Activated effector memory CD4-positive, alpha-beta T cell treated with anti-CD3 and anti-CD28 coated beads, Interleukin-2, amount 50 U/mL, for 16 hours (primary cell): ENCODE results near the gene ATP5ME.

Experiments used
- DNase-seq: peaks from one replicate; pipeline ENCODE4 v3.0.0-alpha.2; 2020

ATP5ME gene

DNA sequence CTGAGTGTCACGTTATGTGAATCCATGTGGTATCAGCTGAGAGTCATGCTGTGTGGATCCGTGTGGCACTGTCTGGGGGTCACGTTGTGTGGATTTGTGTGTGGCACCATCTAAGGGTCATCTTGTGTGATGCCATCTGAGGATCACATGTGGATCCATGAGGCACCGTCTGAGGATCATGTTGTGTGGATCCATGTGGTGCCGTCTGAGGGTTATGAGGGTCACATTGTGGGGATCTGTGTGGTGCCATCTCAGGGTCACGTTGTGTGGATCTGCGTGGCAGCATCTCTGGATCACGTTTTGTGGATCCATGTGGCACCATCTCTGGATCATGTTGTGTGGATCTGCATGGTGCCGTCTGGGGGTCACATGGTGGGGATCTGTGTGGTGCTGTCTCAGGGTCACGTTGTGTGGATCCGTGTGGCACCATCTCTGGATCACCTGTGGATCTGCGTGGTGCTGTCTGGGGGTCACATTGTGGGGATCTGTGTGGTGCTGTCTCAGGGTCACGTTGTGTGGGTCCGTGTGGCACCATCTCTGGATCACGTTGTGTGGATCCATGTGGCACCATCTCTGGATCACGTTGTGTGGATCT is 41.8 kb downstream of the ATP5ME start:
- peak; percentile 43 for DNase-seq

DNA sequence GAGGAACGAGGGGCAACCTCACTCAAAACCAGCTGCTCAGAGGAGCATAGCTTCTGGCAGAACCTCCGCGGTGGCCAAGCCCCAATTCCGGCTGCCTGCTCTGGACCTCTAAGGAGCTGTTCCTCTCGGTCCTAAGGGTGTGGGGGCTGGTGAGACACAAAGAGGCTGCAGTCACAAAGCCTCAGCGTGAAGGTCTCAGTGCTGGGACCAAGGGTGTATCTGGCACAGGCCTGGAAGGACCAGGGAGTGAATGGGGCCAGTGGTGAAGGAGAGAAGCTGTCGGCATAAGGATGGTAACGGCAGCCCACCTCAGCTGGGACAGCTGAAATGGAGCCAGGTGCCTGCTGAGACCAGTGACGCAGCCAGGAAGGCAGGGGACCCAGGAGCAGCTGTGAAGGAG is 43.4 kb downstream of the ATP5ME start:
- DNase-seq = peak; percentile 54

DNA sequence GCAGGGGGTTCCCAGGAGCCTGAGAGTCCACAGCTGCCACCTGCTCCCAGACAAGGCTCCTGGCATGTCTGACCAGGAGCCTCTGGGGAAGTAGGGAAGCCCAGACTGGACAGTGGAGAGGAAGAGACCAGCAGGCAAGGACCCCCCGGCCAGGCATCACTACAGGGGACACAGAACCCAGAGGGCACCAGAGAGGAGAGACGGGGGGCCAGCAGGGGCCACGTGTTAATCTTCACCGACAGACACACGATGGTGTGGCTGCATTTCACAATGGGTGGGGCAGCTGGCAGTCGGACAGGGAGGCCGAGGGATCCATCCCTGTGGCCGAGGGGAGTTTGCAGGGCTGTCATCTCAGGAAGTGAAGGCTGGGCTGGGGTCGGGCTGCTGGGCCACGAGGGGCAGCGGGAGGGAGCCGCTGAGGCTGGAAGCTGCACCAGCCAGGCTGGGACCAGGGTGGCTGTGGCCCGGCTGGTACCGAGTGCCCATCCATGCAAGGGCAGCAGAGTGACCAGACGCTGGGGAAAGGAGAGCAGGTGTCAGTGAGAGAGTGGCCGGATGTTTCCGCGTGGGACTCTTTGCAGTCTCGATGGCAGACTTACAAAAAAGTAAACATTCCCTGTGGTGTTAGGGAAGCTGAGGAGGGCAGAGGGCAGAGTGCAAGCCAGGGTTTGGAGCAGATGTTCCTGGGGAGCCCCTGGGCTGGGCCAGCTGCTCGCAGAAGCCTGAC is 44.0 kb downstream of the ATP5ME start:
- DNase-seq = peak; percentile 53

DNA sequence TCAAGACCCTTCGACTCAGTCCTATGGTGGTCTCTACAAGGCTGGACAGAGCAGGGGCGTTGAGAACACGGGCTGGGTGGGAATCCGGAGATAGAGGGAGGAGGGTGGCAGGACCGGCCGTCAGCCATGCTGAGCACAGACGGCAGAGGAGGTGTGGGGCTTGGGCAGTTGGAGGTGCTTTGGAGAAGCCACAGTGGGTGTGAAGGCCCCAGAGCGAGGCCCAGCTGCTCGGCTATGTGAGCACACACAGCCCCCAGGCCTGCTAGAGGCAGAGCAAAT is 44.5 kb downstream of the ATP5ME start:
- peak; percentile 28 for DNase-seq

DNA sequence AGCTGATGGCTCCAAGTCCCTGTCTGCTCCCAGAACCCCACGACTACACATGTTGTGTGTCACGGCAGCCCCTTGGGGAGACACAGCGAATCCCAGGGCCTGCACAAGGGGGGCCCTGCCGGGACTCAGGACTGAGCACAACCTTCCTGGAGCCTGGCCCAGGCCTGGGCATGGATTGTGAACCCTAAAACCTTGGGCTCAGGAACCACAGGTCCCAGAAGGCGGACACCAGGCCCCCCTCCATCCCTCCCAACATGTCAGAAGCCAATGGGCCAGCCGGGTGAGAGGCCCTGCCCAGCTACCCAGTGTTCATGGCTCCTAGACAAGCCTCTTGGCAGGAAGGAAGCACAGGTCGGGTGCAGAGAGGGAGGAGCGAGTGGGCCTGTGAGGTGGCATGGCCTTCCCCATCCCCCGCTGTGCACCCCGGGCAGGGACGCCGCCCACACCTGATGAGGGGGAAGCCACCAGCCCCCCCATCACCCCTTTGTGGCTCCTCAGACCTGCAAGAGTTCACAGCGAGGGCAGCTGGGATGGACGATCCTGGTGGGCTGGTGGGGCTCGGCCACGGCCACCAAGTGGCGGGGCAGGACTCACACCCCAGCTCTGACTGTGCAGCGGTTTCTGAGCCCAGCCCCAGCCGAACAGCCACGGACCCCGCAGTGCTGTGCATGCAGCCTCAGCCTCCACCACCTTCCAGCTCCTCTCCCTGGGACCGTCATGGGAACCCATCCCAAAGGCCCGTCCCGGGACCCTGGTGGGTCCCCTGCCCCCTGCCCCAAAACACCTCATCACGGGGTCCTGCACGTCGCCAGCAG is 45.0 kb downstream of the ATP5ME start:
- peak; percentile 53 for DNase-seq

DNA sequence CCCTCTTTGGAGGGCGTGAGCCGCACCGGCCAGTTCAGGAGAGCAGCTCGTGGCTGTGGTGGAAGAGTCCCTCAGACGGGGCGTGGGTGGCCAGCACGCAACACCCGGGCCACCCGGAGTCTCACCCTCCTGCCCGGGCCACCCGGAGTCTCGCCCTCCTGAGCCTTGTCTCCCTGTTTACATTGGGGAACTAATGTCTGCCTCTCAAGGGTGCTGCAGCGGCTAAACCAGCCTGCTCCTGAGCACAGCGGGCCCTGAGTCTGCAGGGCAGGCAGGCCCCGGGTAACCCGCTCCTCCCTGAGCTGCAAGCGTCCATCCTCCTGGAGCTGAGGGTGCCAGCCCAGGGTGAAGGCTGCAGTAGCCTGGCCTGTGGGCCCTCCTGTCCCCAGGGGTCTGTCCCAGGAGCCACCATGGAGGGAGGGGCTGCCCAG is 45.8 kb downstream of the ATP5ME start:
- DNase-seq = no peak

DNA sequence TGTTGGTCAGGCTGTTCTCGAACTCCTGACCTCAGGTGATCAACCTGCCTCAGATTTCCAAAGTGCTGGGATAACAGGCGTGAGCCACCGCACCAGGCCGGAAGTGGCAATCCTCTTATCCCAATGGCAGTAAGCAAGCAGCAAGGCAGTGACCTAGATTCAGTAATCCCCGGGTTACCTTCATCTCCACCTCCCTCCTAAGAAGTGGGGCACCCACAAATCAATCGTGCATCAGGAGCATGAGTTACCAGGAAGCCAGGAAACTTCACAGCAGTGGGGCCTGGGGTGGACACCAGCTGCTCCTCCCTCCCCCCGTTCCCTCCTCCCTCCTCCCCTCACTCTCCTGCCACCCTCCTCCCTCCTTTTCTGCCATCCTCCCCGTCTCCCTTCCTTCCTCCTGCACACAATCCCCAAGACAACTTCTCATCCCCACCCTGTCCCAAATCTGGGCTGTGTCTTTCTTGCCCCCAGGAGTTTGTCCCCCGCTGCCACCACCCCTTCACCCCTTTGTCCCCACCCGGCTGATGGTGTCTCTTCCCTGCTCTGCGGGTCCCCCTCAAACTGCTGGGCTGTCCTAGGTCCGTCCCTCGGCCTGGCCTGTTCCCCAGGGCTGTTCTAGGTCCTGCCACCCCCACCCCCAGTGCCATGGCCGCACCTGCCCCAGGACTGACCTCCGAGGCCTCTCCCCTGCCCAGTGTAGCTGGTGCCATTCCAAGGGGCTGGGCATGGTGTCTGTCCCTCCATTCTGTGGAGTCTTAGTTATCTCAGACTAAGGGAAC is 46.5 kb downstream of the ATP5ME start:
- peak; percentile 53 for DNase-seq

DNA sequence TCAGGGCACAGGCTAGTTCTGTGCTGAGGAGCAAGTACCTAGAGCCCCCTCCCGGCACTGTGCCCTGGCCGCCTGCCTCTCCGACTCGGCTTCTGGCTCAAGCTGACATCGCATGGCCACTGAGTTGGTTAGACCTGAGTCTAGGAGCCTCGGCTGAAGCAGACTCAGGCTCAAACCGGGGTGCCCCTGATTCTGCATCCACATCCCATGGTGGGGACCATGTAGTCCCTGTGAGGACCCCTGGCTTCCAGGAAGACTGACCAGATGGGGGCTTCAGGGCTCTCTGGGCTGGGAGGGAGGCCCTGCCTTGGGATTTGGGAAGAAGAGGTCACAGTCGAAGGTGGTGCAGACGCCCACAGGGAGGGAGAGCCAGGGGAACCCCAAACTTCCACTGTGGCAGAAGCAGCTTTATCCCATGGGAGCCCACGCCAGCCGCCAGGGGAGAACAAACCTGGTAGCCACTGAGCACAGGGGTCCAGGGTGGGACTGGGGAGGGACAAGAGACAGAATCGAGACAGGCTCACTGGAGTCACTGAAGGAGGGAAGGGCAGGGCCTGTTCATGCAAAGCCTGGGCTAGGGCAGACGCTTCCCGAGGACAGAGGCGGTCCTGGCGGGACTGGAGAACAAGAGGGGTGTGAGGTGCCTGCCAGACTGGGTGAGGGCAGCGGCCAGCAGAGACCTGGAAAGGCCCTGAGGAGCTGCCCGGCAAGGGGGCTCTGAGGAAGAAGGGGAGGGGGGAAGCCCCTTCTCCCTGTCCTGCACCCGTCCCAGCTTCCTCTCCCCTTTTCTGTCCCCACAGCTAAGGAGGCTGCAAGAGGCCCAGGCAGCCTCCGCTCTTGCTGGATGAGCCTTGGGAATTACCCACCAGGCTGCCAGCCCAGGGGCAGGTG is 47.6 kb downstream of the ATP5ME start:
- peak; percentile 42 for DNase-seq

DNA sequence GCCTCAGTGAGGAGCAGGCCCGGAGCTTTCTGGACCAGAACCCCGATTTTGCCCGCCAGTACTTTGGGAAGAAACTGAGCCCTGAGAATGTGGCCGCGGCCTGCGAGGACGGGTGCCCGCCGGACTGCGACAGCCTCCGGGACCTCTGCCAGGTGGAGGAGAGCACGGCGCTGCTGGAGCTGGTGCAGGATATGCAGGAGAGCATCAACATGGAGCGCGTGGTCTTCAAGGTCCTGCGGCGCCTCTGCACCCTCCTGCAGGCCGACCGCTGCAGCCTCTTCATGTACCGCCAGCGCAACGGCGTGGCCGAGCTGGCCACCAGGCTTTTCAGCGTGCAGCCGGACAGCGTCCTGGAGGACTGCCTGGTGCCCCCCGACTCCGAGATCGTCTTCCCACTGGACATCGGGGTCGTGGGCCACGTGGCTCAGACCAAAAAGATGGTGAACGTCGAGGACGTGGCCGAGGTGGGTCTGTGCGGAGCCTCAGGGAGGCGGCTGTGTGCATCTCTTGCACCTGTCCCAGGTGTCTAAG is 48.4 kb downstream of the ATP5ME start:
- DNase-seq = peak; percentile 36

DNA sequence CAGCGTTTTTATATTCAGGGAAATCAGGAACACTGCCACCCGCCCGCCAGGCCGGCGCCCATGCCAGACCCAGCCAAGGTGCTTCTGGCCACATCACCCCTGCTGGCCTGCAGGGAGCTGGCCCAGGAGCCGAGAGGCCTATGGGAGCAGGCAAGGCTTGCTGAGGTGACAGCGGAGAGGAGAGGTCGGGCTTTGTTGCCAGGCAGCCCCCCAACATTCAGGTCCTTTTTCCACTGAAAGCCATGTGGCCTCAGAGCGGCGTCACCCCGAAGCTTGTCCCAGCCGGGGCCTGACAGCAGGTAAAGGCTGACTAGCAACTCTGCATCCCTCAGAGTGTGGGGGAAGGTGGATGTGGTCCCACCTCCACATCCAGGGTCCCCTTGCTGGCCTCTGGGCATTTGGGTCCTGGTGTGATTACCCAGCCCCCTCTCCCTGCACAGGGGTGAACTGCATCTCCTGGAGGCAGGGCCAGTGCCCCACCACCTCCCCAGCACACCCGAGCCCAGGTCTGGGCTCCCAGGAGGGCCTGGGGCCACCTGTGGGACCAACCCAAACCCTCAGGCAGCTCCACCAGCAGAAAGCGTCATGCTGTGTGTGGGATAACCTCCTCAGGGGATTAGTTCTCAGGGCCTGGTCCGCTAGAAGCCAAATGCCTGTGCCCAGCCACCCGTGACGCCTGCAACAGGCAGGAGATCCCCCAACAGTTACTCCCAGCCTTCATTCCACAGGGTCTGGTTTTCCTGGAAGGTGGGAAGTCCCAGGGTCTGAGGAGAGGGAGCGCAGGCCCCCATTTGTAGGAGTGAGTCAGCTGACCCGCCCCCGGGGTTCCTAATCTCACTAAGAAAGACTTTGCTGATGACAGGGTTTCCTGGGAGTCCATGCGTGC is 49.1 kb downstream of the ATP5ME start, which contains the start of gene PDE6B:
TSS of gene PDE6B (plus strand) at position 869 of the 886 bp plus-strand sequence. CDS start 54 bp downstream, outside the sequence.
- DNase-seq = peak; percentile 50

DNA sequence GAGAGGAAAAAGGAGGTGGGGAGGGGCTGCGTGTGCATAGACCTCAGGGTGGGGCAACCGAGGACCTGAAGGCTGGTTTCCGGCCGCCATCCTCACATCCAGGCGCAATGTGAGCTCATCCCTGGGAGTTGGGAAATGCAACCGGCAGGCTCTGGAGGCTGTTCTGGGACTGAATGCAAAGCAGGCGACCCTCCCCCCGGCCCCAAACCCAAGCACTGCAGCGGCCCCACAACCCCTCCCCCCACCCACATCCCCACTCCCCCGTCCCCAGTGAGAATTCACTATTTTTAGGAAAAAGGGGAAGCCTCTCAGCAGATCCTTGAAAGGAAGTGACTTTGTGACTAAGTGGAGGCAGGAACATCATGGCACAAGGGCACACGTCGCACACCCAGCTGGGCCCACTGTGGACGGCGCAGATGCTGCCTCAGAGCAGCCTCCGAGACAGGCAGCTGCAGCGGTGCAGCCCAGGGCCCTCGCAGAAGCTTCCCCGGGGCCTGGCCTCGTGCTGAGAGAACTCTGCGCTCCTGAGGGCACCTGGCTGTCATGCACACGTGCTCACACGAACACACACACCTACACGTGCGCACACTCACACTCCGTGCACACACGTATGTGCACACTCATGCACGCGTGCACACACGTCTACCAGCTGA is 50.0 kb downstream of the ATP5ME start:
- DNase-seq = peak; percentile 10

DNA sequence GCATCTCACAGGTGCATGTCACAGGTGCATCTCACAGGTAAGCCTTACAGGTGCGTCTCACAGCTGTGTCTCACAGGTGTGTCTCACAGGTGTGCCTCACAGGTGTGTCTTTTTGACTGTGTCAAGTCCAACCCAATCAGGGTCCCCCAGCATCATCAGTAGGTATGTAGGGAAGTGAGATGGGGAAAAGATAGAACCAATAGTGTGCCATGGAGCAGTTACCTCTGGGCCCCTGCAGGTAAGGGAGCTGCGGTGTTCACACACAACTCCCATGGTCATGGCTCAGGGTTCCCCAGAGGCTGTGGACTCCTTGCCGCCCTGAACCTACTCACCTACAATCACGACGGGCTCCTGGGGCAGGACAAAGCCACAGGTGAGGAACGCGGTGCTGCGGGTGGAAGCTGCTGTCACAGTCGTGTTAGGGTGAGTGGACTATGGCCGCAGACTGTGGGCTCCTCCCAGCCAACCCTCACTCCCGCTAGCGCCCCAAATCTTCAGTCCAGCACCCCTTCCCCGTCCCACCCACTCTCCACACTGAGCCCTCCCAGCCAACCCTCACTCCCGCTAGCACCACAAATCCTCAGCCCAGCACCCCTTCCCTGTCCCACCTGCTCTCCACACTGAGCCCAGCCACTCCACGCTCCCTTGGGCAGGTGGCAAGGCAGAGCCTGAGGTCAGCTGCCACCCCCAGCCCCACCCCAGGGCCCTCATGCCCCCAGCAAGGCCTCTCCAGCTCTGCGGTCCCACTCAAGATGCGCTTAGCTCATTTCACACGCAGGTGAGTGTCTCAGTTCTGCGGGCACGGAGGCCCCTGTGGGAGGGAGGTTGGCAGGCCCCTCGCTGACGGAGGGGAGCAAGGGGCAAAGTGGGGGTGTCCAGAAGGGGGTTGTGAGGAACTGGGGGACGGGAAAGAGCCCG is 50.8 kb downstream of the ATP5ME start:
- DNase-seq = peak; percentile 51
